ENCODE data around the gene MYOCOS.

Gene MYOCOS

GRCh38 chr1:171622152-171622462 is at the start of gene MYOCOS:
TSS of gene MYOCOS (plus strand) at chr1:171622243. CDS start at chr1:171623884, 1,641 bp downstream.
- Mint-ChIP-seq H3K36me3 (ENCODE audit: insufficient read depth) (no peaks in the 10 kb centered on the region), H3K27ac (ENCODE audit: low read depth) (no peak within 1 kb of the TSS), H3K9me3 (no peaks in the 10 kb centered on the region), H3K4me1 (no peaks in the 10 kb centered on the region), H3K4me3 (no peak within 1 kb of the TSS), H3K27me3 (peaks cover 18% of the 10 kb centered on the region)
- ATAC-seq (replicated peaks; ENCODE audit: extremely low read depth, poor library complexity, severe bottlenecking): no peak
- no peak for DNase-seq (ENCODE audit: low spot score in 2 of 2)

GRCh38 chr1:171576144-171576543 is 45.9 kb upstream of the MYOCOS start:
- Mint-ChIP-seq H3K36me3 (ENCODE audit: insufficient read depth) (peaks cover 75% of the 10 kb centered on the region), H3K4me1 (peaks cover 15% of the 10 kb centered on the region), H3K9me3 (no peaks in the 10 kb centered on the region), H3K27me3 (no peaks in the 10 kb centered on the region), H3K4me3 (no peak overlapping the region), H3K27ac (ENCODE audit: low read depth) (peak overlapping the region; percentile 4)
- ATAC-seq (replicated peaks; ENCODE audit: extremely low read depth, poor library complexity, severe bottlenecking) (no peak), DNase-seq (ENCODE audit: low spot score in 2 of 2) (no peak)

GRCh38 chr1:171581226-171581625 is 40.8 kb upstream of the MYOCOS start:
- ATAC-seq (replicated peaks; ENCODE audit: extremely low read depth, poor library complexity, severe bottlenecking) (no peak), DNase-seq (ENCODE audit: low spot score in 2 of 2) (no peak)
- Mint-ChIP-seq H3K27ac (ENCODE audit: low read depth) (peak overlapping the region; percentile 33), H3K4me3 (no peak overlapping the region), H3K9me3 (no peaks in the 10 kb centered on the region), H3K27me3 (no peaks in the 10 kb centered on the region), H3K36me3 (ENCODE audit: insufficient read depth) (peaks cover 84% of the 10 kb centered on the region), H3K4me1 (peaks cover 19% of the 10 kb centered on the region)

GRCh38 chr1:171581766-171582165 is 40.3 kb upstream of the MYOCOS start:
- peak overlapping the region; percentile 33 for H3K27ac Mint-ChIP-seq (ENCODE audit: low read depth)
- H3K27me3 Mint-ChIP-seq: no peaks in the 10 kb centered on the region
- ATAC-seq (replicated peaks; ENCODE audit: extremely low read depth, poor library complexity, severe bottlenecking): no peak
- no peak overlapping the region for H3K4me3 Mint-ChIP-seq
- no peak for DNase-seq (ENCODE audit: low spot score in 2 of 2)
- peaks cover 86% of the 10 kb centered on the region for H3K36me3 Mint-ChIP-seq (ENCODE audit: insufficient read depth)
- H3K9me3 Mint-ChIP-seq: no peaks in the 10 kb centered on the region
- H3K4me1 Mint-ChIP-seq: peaks cover 19% of the 10 kb centered on the region

- Mint-ChIP-seq H3K9me3 (no peaks in the 10 kb centered on the region), H3K4me3 (no peak overlapping the region)
- no peak for ATAC-seq (replicated peaks; ENCODE audit: extremely low read depth, poor library complexity, severe bottlenecking)
Measured at GRCh38 chr1:171582589-171582988, 39.5 kb upstream of the MYOCOS start.

GRCh38 chr1:171583591-171584201 is 38.3 kb upstream of the MYOCOS start:
- Mint-ChIP-seq H3K27ac (ENCODE audit: low read depth) (no peak overlapping the region), H3K4me1 (peaks cover 19% of the 10 kb centered on the region), H3K27me3 (no peaks in the 10 kb centered on the region), H3K9me3 (no peaks in the 10 kb centered on the region), H3K36me3 (ENCODE audit: insufficient read depth) (peaks cover 78% of the 10 kb centered on the region), H3K4me3 (no peak overlapping the region)
- ATAC-seq (replicated peaks; ENCODE audit: extremely low read depth, poor library complexity, severe bottlenecking) (no peak), DNase-seq (ENCODE audit: low spot score in 2 of 2) (no peak)

More at GRCh38 chr1:171582589-171582988, 39.5 kb upstream of the MYOCOS start:
- Mint-ChIP-seq H3K36me3 (ENCODE audit: insufficient read depth) (peaks cover 82% of the 10 kb centered on the region), H3K4me1 (peaks cover 19% of the 10 kb centered on the region), H3K27me3 (no peaks in the 10 kb centered on the region), H3K27ac (ENCODE audit: low read depth) (no peak overlapping the region)
- no peak for DNase-seq (ENCODE audit: low spot score in 2 of 2)

- DNase-seq (ENCODE audit: low spot score in 2 of 2): no peak
- Mint-ChIP-seq H3K4me3 (no peak overlapping the region), H3K27me3 (no peaks in the 10 kb centered on the region), H3K36me3 (ENCODE audit: insufficient read depth) (peaks cover 76% of the 10 kb centered on the region), H3K27ac (ENCODE audit: low read depth) (no peak overlapping the region), H3K9me3 (no peaks in the 10 kb centered on the region), H3K4me1 (peaks cover 16% of the 10 kb centered on the region)
- no peak for ATAC-seq (replicated peaks; ENCODE audit: extremely low read depth, poor library complexity, severe bottlenecking)
Measured at GRCh38 chr1:171585715-171586114, 36.3 kb upstream of the MYOCOS start.

- Mint-ChIP-seq H3K27ac (ENCODE audit: low read depth) (no peak overlapping the region), H3K4me1 (peaks cover 6% of the 10 kb centered on the region), H3K4me3 (no peak overlapping the region), H3K27me3 (no peaks in the 10 kb centered on the region), H3K9me3 (no peaks in the 10 kb centered on the region), H3K36me3 (ENCODE audit: insufficient read depth) (peaks cover 82% of the 10 kb centered on the region)
- ATAC-seq (replicated peaks; ENCODE audit: extremely low read depth, poor library complexity, severe bottlenecking): no peak
- DNase-seq (ENCODE audit: low spot score in 2 of 2): no peak
Measured at GRCh38 chr1:171588230-171588629, 33.8 kb upstream of the MYOCOS start.

GRCh38 chr1:171590022-171590421 is 32.0 kb upstream of the MYOCOS start:
- no peaks in the 10 kb centered on the region for H3K27me3 Mint-ChIP-seq
- ATAC-seq (replicated peaks; ENCODE audit: extremely low read depth, poor library complexity, severe bottlenecking) (no peak), DNase-seq (ENCODE audit: low spot score in 2 of 2) (no peak)
- no peaks in the 10 kb centered on the region for H3K9me3 Mint-ChIP-seq
- peaks cover 73% of the 10 kb centered on the region for H3K36me3 Mint-ChIP-seq (ENCODE audit: insufficient read depth)
- H3K4me3 Mint-ChIP-seq: no peak overlapping the region
- H3K27ac Mint-ChIP-seq (ENCODE audit: low read depth): no peak overlapping the region
- peaks cover 6% of the 10 kb centered on the region for H3K4me1 Mint-ChIP-seq

GRCh38 chr1:171595324-171595723 is 26.7 kb upstream of the MYOCOS start:
- Mint-ChIP-seq H3K4me3 (no peak overlapping the region), H3K9me3 (no peaks in the 10 kb centered on the region), H3K27me3 (no peaks in the 10 kb centered on the region), H3K36me3 (ENCODE audit: insufficient read depth) (peaks cover 35% of the 10 kb centered on the region), H3K27ac (ENCODE audit: low read depth) (no peak overlapping the region), H3K4me1 (peaks cover 6% of the 10 kb centered on the region)
- ATAC-seq (replicated peaks; ENCODE audit: extremely low read depth, poor library complexity, severe bottlenecking) (no peak), DNase-seq (ENCODE audit: low spot score in 2 of 2) (no peak)

GRCh38 chr1:171596119-171596518 is 25.9 kb upstream of the MYOCOS start:
- no peaks in the 10 kb centered on the region for H3K27me3 Mint-ChIP-seq
- peaks cover 6% of the 10 kb centered on the region for H3K4me1 Mint-ChIP-seq
- DNase-seq (ENCODE audit: low spot score in 2 of 2): no peak
- no peak for ATAC-seq (replicated peaks; ENCODE audit: extremely low read depth, poor library complexity, severe bottlenecking)
- no peak overlapping the region for H3K27ac Mint-ChIP-seq (ENCODE audit: low read depth)
- no peak overlapping the region for H3K4me3 Mint-ChIP-seq
- no peaks in the 10 kb centered on the region for H3K9me3 Mint-ChIP-seq
- peaks cover 28% of the 10 kb centered on the region for H3K36me3 Mint-ChIP-seq (ENCODE audit: insufficient read depth)

- Mint-ChIP-seq H3K4me3 (no peak overlapping the region), H3K36me3 (ENCODE audit: insufficient read depth) (peaks cover 23% of the 10 kb centered on the region), H3K27me3 (no peaks in the 10 kb centered on the region), H3K27ac (ENCODE audit: low read depth) (no peak overlapping the region), H3K9me3 (no peaks in the 10 kb centered on the region), H3K4me1 (peaks cover 6% of the 10 kb centered on the region)
- DNase-seq (ENCODE audit: low spot score in 2 of 2): no peak
- ATAC-seq (replicated peaks; ENCODE audit: extremely low read depth, poor library complexity, severe bottlenecking): no peak
Measured at GRCh38 chr1:171596705-171597104, 25.3 kb upstream of the MYOCOS start.

- Mint-ChIP-seq H3K9me3 (no peaks in the 10 kb centered on the region), H3K4me3 (no peak overlapping the region), H3K36me3 (ENCODE audit: insufficient read depth) (peaks cover 18% of the 10 kb centered on the region), H3K27me3 (no peaks in the 10 kb centered on the region), H3K4me1 (peaks cover 6% of the 10 kb centered on the region), H3K27ac (ENCODE audit: low read depth) (no peak overlapping the region)
- DNase-seq (ENCODE audit: low spot score in 2 of 2) (no peak), ATAC-seq (replicated peaks; ENCODE audit: extremely low read depth, poor library complexity, severe bottlenecking) (no peak)
Measured at GRCh38 chr1:171597203-171597602, 24.8 kb upstream of the MYOCOS start.
